Thymus (tissue), 11 donors: ENCODE results near the gene BTBD18. TPM values are rescaled to one million over a fixed set of nuclear protein-coding genes. Genes with fewer than 3 reads are reported as not detected.
A peak's percentile ranks its signal among the peaks of the same experiment; 100 is the strongest.

Experiments
- DNase-seq, 9 donors: peaks; one replicate each; pipeline ENCODE4 v3.0.0-alpha.2; 2013; ENCODE audit warnings: low spot score in 9 of 9, low read depth in 6 of 9, missing footprints in 1 of 9
- H3K27ac ChIP-seq, 2 donors: one replicate each; pipeline ENCODE4 v1.5.1; 2013; ENCODE audit warnings: control low read depth in 1 of 2, low read depth in 1 of 2, low read length in 1 of 2, mild to moderate bottlenecking in 1 of 2, moderate library complexity in 1 of 2
- H3K27me3 ChIP-seq, 2 donors: one replicate each; pipeline ENCODE4 v1.5.1; 2013; ENCODE audit warnings: low read length in 1 of 2; ENCODE audit not compliant: control insufficient read depth in 2 of 2, insufficient read depth in 1 of 2
- H3K36me3 ChIP-seq, 2 donors: one replicate each; pipeline ENCODE4 v1.5.1; 2013; ENCODE audit warnings: low read length in 1 of 2, mild to moderate bottlenecking in 1 of 2, moderate library complexity in 1 of 2; ENCODE audit not compliant: control insufficient read depth in 2 of 2, insufficient read depth in 2 of 2
- H3K4me1 ChIP-seq, 2 donors: one replicate each; pipeline ENCODE4 v1.5.1; 2013; ENCODE audit warnings: low read length in 2 of 2; ENCODE audit not compliant: control insufficient read depth in 2 of 2, insufficient read depth in 2 of 2
- H3K4me3 ChIP-seq, 2 donors: one replicate each; pipeline ENCODE4 v1.5.1; 2013; ENCODE audit warnings: low read length in 2 of 2, control low read depth in 1 of 2, mild to moderate bottlenecking in 1 of 2
- H3K9me3 ChIP-seq, 2 donors: one replicate each; pipeline ENCODE4 v1.5.1; 2013; ENCODE audit warnings: low read length in 1 of 2, mild to moderate bottlenecking in 1 of 2; ENCODE audit not compliant: control insufficient read depth in 2 of 2, insufficient read depth in 1 of 2
- WGBS: extraction: QIAGEN DNeasy Blood & Tissue Kit; methylation state at CpG from one replicate; pipeline ENCODE4 v1.1.7; 2013; 5-methylcytosine and 5-hydroxymethylcytosine counted together
- polyA plus RNA-seq: library from polyadenylated mRNA; stranded (reverse); fragments of 200-250 nt; gene quantifications from one replicate; pipeline ENCODE4 v1.2.3, GENCODE V29; 2013
- total RNA-seq: library from RNA; stranded (reverse); fragments of 120-200 nt; gene quantifications from one replicate; pipeline ENCODE4 v1.2.4, GENCODE V29; 2013
- donor health status: healthy.

Gene BTBD18
- total and polyA plus RNA-seq, 2 donors, result under 0.01 to 0.02 TPM

GRCh38 chr11:57778318-57779037, 26.9 kb upstream of the BTBD18 start:
- Histone ChIP-seq H3K9me3 (no peaks in the 10 kb centered on the region), H3K27me3 (no peaks in the 10 kb centered on the region), H3K4me3 (no peak overlapping the region), H3K36me3 (no peaks in the 10 kb centered on the region), H3K4me1 (peaks cover 5 to 33% of the 10 kb centered on the region in 2 donors), H3K27ac (peak overlapping the region; percentile 53 to 69)
- WGBS, result 61% methylated on average over 6 of the region's 6 CpGs
- DNase-seq, result no peak

- Histone ChIP-seq H3K4me1 (peaks cover 5 to 33% of the 10 kb centered on the region in 2 donors), H3K36me3 (no peaks in the 10 kb centered on the region), H3K27me3 (no peaks in the 10 kb centered on the region), H3K27ac (peak overlapping the region; percentile 53 to 69), H3K4me3 (no peak overlapping the region), H3K9me3 (no peaks in the 10 kb centered on the region)
- whole genome bisulfite sequencing, result 94% methylated on average over 3 of the region's 3 CpGs
- DNase-seq, result no peak
Observed at GRCh38 chr11:57777969-57778317, 26.3 kb upstream of the BTBD18 start.

GRCh38 chr11:57776577-57777210, 25.1 kb upstream of the BTBD18 start:
- peaks cover 5 to 33% of the 10 kb centered on the region in 2 donors for H3K4me1 ChIP-seq
- DNase-seq, result no peak
- 93% methylated on average over 2 of the region's 2 CpGs for WGBS

GRCh38 chr11:57776031-57776521, 24.5 kb upstream of the BTBD18 start:
- WGBS, result 81% methylated on average over 3 of the region's 3 CpGs
- no peak overlapping the region for H3K27ac ChIP-seq
- peaks cover 5 to 28% of the 10 kb centered on the region in 2 donors for H3K4me1 ChIP-seq
- H3K4me3 ChIP-seq, result no peak overlapping the region
- no peak for DNase-seq
- no peaks in the 10 kb centered on the region for H3K27me3 ChIP-seq
- H3K36me3 ChIP-seq, result no peaks in the 10 kb centered on the region
- no peaks in the 10 kb centered on the region for H3K9me3 ChIP-seq

More at GRCh38 chr11:57776577-57777210, 25.1 kb upstream of the BTBD18 start:
- H3K27ac ChIP-seq, result peak overlapping the region in 1 of 2 donors; percentile 2
- H3K9me3 ChIP-seq, result no peaks in the 10 kb centered on the region
- no peaks in the 10 kb centered on the region for H3K36me3 ChIP-seq
- no peak overlapping the region for H3K4me3 ChIP-seq
- H3K27me3 ChIP-seq, result no peaks in the 10 kb centered on the region

GRCh38 chr11:57775491-57775890, 23.9 kb upstream of the BTBD18 start:
- DNase-seq, result no peak
- H3K27me3 ChIP-seq, result no peaks in the 10 kb centered on the region
- WGBS, result 81% methylated on average over 5 of the region's 5 CpGs
- no peaks in the 10 kb centered on the region for H3K36me3 ChIP-seq
- peaks cover 5 to 25% of the 10 kb centered on the region in 2 donors for H3K4me1 ChIP-seq
- H3K4me3 ChIP-seq, result no peak overlapping the region
- no peak overlapping the region for H3K27ac ChIP-seq
- no peaks in the 10 kb centered on the region for H3K9me3 ChIP-seq

- Histone ChIP-seq H3K36me3 (no peaks in the 10 kb centered on the region), H3K27ac (no peak overlapping the region), H3K9me3 (no peaks in the 10 kb centered on the region), H3K4me3 (no peak overlapping the region), H3K27me3 (no peaks in the 10 kb centered on the region), H3K4me1 (peaks cover 0 to 17% of the 10 kb centered on the region in 2 donors)
- 97% methylated on average over 5 of the region's 5 CpGs for WGBS
- DNase-seq, result no peak
Observed at GRCh38 chr11:57773026-57773598, 21.5 kb upstream of the BTBD18 start.

GRCh38 chr11:57772562-57772961, 20.9 kb upstream of the BTBD18 start:
- no peak overlapping the region for H3K27ac ChIP-seq
- no peak for DNase-seq
- no peaks in the 10 kb centered on the region for H3K9me3 ChIP-seq
- no peaks in the 10 kb centered on the region for H3K36me3 ChIP-seq
- no peaks in the 10 kb centered on the region for H3K27me3 ChIP-seq
- H3K4me3 ChIP-seq, result no peak overlapping the region
- 94% methylated on average over 4 of the region's 4 CpGs for WGBS
- H3K4me1 ChIP-seq, result peaks cover 0 to 13% of the 10 kb centered on the region in 2 donors

- Histone ChIP-seq H3K27ac (no peak overlapping the region), H3K9me3 (no peaks in the 10 kb centered on the region), H3K4me3 (no peak overlapping the region), H3K36me3 (no peaks in the 10 kb centered on the region), H3K4me1 (peaks cover 0 to 5% of the 10 kb centered on the region in 2 donors), H3K27me3 (no peaks in the 10 kb centered on the region)
- no peak for DNase-seq
- WGBS, result 98% methylated on average over 3 of the region's 3 CpGs
Observed at GRCh38 chr11:57771365-57771764, 19.7 kb upstream of the BTBD18 start.

GRCh38 chr11:57770793-57771192, 19.2 kb upstream of the BTBD18 start:
- H3K4me1 ChIP-seq, result peaks cover 0 to under 1% of the 10 kb centered on the region in 2 donors
- H3K27ac ChIP-seq, result no peak overlapping the region
- DNase-seq, result no peak
- no peaks in the 10 kb centered on the region for H3K36me3 ChIP-seq
- 26% methylated on average over 1 of the region's 1 CpG for WGBS
- no peaks in the 10 kb centered on the region for H3K9me3 ChIP-seq
- H3K4me3 ChIP-seq, result no peak overlapping the region
- no peaks in the 10 kb centered on the region for H3K27me3 ChIP-seq
